ENCODE measurements around the gene CFAP91. TPM values are rescaled to one million over a fixed set of nuclear protein-coding genes. Genes with fewer than 3 reads are reported as not detected.

Gene CFAP91
- total and polyA plus RNA-seq, 2 experiments from 2014 or later = 2.4 to 3.7 TPM

GRCh38 chr3:119700269-119700919, 2.4 kb upstream of the CFAP91 start:
- TF ChIP-seq ZNF114 (CRISPR knock-in tag; IDR thresholded peaks at IDR 0.05) = no peak
- TF ChIP-seq POLR2AphosphoS5 (IDR thresholded peaks at IDR 0.05; ENCODE audit: low read depth) = no peak
- TF ChIP-seq NANOG (IDR thresholded peaks at IDR 0.05; ENCODE audit: borderline replicate concordance) = no peak
- Mint-ChIP-seq H3K36me3 (ENCODE audit: low read depth) (no peaks in the 10 kb centered on the region; the same call in 2 of the 3 replicates), H3K27ac (no peak overlapping the region), H3K4me1 (peaks cover 14% of the 10 kb centered on the region), H3K9me3 (peaks cover 4% of the 10 kb centered on the region; the same call in 2 of the 3 replicates), H3K4me3 (no peak overlapping the region), H3K27me3 (ENCODE audit: insufficient read depth, low read depth, poor library complexity) (peaks cover 8% of the 10 kb centered on the region)
- Histone ChIP-seq H3K4me1 (ENCODE audit: insufficient read depth) (peaks cover 12% of the 10 kb centered on the region), H3K4me2 (no peak overlapping the region), H3F3A (replicated peaks; ENCODE audit: low read depth) (no peaks in the 10 kb centered on the region), H3K27ac (ENCODE audit: low read depth) (no peak overlapping the region), H3K9me2 (ENCODE audit: insufficient read depth) (0 out of 2 replicates have a peak, but pooled peaks cover 4% of the 10 kb centered on the region), H3K79me2 (replicated peaks; ENCODE audit: insufficient read depth) (no peaks in the 10 kb centered on the region), H3K4me3 (no peak overlapping the region), H4K20me1 (replicated peaks; ENCODE audit: insufficient read depth) (no peaks in the 10 kb centered on the region; the same call in 1 of the 2 replicates), H3K27me3 (ENCODE audit: insufficient read depth) (peaks cover 15% of the 10 kb centered on the region), H2AFZ (peak overlapping the region; percentile 30; the same call in 1 of the 2 replicates), H3K36me3 (ENCODE audit: insufficient read depth) (no peaks in the 10 kb centered on the region)
- no peak for ATAC-seq
- DNase-seq (ENCODE audit: low spot score) = no peak

GRCh38 chr3:119700920-119701734, 1.7 kb upstream of the CFAP91 start:
- H3F3A ChIP-seq (replicated peaks; ENCODE audit: low read depth) = no peaks in the 10 kb centered on the region
- peaks cover 8% of the 10 kb centered on the region for H3K27me3 Mint-ChIP-seq (ENCODE audit: insufficient read depth, low read depth, poor library complexity)
- H4K20me1 ChIP-seq (replicated peaks; ENCODE audit: insufficient read depth) = no peaks in the 10 kb centered on the region; the same call in 1 of the 2 replicates
- no peaks in the 10 kb centered on the region for H3K36me3 ChIP-seq (ENCODE audit: insufficient read depth)
- 0 out of 2 replicates have a peak overlapping the region, but pooled peaks have one; percentile 24 for H2AFZ ChIP-seq
- no peaks in the 10 kb centered on the region for H3K79me2 ChIP-seq (replicated peaks; ENCODE audit: insufficient read depth)
- ATAC-seq = no peak
- TF ChIP-seq JUNB (IDR thresholded peaks at IDR 0.05; ENCODE audit: unreplicated experiment) = no peak
- no peak overlapping the region for H3K27ac ChIP-seq (ENCODE audit: low read depth)
- H3K4me3 ChIP-seq = no peak overlapping the region
- H3K4me1 ChIP-seq (ENCODE audit: insufficient read depth) = peaks cover 12% of the 10 kb centered on the region
- H3K9me2 ChIP-seq (ENCODE audit: insufficient read depth) = no peaks in the 10 kb centered on the region
- no peak overlapping the region for H3K4me2 ChIP-seq
- H3K4me1 Mint-ChIP-seq = peaks cover 14% of the 10 kb centered on the region
- H3K27me3 ChIP-seq (ENCODE audit: insufficient read depth) = peaks cover 15% of the 10 kb centered on the region
- H3K36me3 Mint-ChIP-seq (ENCODE audit: low read depth) = no peaks in the 10 kb centered on the region; the same call in 2 of the 3 replicates
- peaks cover 4% of the 10 kb centered on the region; the same call in 2 of the 3 replicates for H3K9me3 Mint-ChIP-seq
- no peak for DNase-seq (ENCODE audit: low spot score)
- H3K4me3 Mint-ChIP-seq = no peak overlapping the region; the same call in 2 of the 3 replicates
- H3K27ac Mint-ChIP-seq = no peak overlapping the region

- peaks cover 8% of the 10 kb centered on the region for H3K27me3 Mint-ChIP-seq (ENCODE audit: insufficient read depth, low read depth, poor library complexity)
- Histone ChIP-seq H3K79me2 (replicated peaks; ENCODE audit: insufficient read depth) (no peaks in the 10 kb centered on the region), H3K27ac (ENCODE audit: low read depth) (no peak overlapping the region), H3F3A (replicated peaks; ENCODE audit: low read depth) (no peaks in the 10 kb centered on the region), H3K4me1 (ENCODE audit: insufficient read depth) (peaks cover 12% of the 10 kb centered on the region), H3K27me3 (ENCODE audit: insufficient read depth) (peaks cover 15% of the 10 kb centered on the region), H3K4me2 (peak overlapping the region; percentile 94), H4K20me1 (replicated peaks; ENCODE audit: insufficient read depth) (no peaks in the 10 kb centered on the region; the same call in 1 of the 2 replicates), H3K4me3 (peak overlapping the region; percentile 86), H3K9me2 (ENCODE audit: insufficient read depth) (no peaks in the 10 kb centered on the region), H3K36me3 (ENCODE audit: insufficient read depth) (no peaks in the 10 kb centered on the region), H2AFZ (peak overlapping the region; percentile 99)
- ATAC-seq = no peak
- no peak for DNase-seq (ENCODE audit: low spot score)
- H3K27ac Mint-ChIP-seq = no peak overlapping the region
- peak overlapping the region; percentile 80 for H3K4me3 Mint-ChIP-seq
- H3K9me3 Mint-ChIP-seq = peaks cover 4% of the 10 kb centered on the region; the same call in 2 of the 3 replicates
- peaks cover 14% of the 10 kb centered on the region for H3K4me1 Mint-ChIP-seq
- no peaks in the 10 kb centered on the region; the same call in 2 of the 3 replicates for H3K36me3 Mint-ChIP-seq (ENCODE audit: low read depth)
- TF ChIP-seq, protein P1, sequence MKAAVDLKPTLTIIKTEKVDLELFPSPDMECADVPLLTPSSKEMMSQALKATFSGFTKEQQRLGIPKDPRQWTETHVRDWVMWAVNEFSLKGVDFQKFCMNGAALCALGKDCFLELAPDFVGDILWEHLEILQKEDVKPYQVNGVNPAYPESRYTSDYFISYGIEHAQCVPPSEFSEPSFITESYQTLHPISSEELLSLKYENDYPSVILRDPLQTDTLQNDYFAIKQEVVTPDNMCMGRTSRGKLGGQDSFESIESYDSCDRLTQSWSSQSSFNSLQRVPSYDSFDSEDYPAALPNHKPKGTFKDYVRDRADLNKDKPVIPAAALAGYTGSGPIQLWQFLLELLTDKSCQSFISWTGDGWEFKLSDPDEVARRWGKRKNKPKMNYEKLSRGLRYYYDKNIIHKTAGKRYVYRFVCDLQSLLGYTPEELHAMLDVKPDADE (IDR thresholded peaks at IDR 0.05) = no peak
- TF ChIP-seq POLR2AphosphoS5 (IDR thresholded peaks at IDR 0.05; ENCODE audit: low read depth) (no peak), REST (IDR thresholded peaks at IDR 0.05; ENCODE audit: unreplicated experiment) (no peak), ZNF114 (CRISPR knock-in tag; IDR thresholded peaks at IDR 0.05) (no peak), ZNF331 (CRISPR knock-in tag; IDR thresholded peaks at IDR 0.05; ENCODE audit: low read depth) (no peak), EZH2 (IDR thresholded peaks at IDR 0.05; ENCODE audit: low read depth, unreplicated experiment) (no peak), EZH2phosphoT487 (IDR thresholded peaks at IDR 0.05; ENCODE audit: unreplicated experiment) (no peak), STAT1 (IDR thresholded peaks at IDR 0.05; ENCODE audit: unreplicated experiment) (no peak), JUNB (IDR thresholded peaks at IDR 0.05; ENCODE audit: unreplicated experiment) (no peak), CREB1 (CRISPR knock-in tag; IDR thresholded peaks at IDR 0.05; ENCODE audit: low read depth) (no peak)
These were observed 1.2 kb downstream of the CFAP91 start for GRCh38 chr3:119703820-119704531.

All from GM23338 (cell line).